Measurements from ENCODE around the gene ANXA6. TPM values are rescaled to one million over a fixed set of nuclear protein-coding genes. Genes with fewer than 3 reads are reported as not detected.
A peak's percentile ranks its signal among the peaks of the same experiment; 100 is the strongest.

The ANXA6 gene
- total and polyA plus RNA-seq, 2 experiments from 2014 or later, result 404 to 628 TPM

DNA sequence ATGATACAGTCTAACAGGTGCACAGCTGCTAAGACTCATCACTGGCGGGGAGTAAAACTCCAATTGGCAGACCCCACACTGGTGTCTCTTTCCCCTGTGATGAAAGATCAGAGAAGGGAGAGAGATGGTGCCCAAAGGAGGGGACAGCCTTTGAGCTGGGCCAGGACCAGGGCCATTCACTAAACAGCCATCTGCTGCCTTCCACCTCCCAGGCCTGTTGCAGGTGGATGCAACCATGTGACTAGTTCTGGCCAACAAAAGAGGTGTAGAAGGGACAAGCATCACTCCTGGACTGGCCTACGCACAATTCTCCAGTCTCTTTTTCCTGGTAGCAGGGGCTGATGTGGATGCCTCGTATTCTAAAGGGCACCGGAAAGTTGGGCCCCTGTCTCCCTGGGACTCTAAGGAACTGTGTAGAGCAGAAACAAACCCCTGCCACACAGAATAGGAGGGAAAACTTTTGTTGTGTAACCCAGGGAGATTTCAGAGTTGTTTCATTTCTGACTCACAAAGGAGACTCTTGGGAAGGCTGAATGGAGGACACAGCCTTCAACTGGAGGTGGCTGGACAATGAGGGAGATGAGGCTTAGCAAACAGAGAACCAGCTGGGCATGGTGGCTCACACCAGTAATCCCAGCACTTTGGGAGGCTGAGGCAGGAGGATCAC is 103.7 kb downstream of the ANXA6 start:
- no peak for DNase-seq (ENCODE audit: low read depth in 1 of 2, low spot score in 1 of 2)
- TF ChIP-seq, protein P1, sequence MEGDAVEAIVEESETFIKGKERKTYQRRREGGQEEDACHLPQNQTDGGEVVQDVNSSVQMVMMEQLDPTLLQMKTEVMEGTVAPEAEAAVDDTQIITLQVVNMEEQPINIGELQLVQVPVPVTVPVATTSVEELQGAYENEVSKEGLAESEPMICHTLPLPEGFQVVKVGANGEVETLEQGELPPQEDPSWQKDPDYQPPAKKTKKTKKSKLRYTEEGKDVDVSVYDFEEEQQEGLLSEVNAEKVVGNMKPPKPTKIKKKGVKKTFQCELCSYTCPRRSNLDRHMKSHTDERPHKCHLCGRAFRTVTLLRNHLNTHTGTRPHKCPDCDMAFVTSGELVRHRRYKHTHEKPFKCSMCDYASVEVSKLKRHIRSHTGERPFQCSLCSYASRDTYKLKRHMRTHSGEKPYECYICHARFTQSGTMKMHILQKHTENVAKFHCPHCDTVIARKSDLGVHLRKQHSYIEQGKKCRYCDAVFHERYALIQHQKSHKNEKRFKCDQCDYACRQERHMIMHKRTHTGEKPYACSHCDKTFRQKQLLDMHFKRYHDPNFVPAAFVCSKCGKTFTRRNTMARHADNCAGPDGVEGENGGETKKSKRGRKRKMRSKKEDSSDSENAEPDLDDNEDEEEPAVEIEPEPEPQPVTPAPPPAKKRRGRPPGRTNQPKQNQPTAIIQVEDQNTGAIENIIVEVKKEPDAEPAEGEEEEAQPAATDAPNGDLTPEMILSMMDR (IDR thresholded peaks at IDR 0.05; ENCODE audit: low read depth, low read length), result no peak
- no peaks in the 10 kb centered on the region for H3K9me3 ChIP-seq (ENCODE audit: low read depth)
- no peaks in the 10 kb centered on the region for H3K27me3 ChIP-seq
- no peak overlapping the region for H3K4me3 ChIP-seq
- H3K4me1 ChIP-seq (ENCODE audit: low read depth), result no peaks in the 10 kb centered on the region
- no peak overlapping the region for H3K27ac ChIP-seq
- peaks cover 13% of the 10 kb centered on the region for H3K36me3 ChIP-seq

- H3K4me1 ChIP-seq (ENCODE audit: low read depth), result no peaks in the 10 kb centered on the region
- DNase-seq (ENCODE audit: low read depth in 1 of 2, low spot score in 1 of 2), result no peak
- H3K4me3 ChIP-seq, result no peak overlapping the region
- peak overlapping the region; percentile 54 for H3K27ac ChIP-seq
- H3K27me3 ChIP-seq, result no peaks in the 10 kb centered on the region
- H3K36me3 ChIP-seq, result peaks cover 15% of the 10 kb centered on the region
- H3K9me3 ChIP-seq (ENCODE audit: low read depth), result no peaks in the 10 kb centered on the region
- TF ChIP-seq, protein P1 (IDR thresholded peaks at IDR 0.05; ENCODE audit: low read depth, low read length), result no peak
Measured at GRCh38 chr5:151052836-151053235, 104.7 kb downstream of the ANXA6 start.

GRCh38 chr5:151051931-151052608 is 105.5 kb downstream of the ANXA6 start:
- no peaks in the 10 kb centered on the region for H3K27me3 ChIP-seq
- H3K4me1 ChIP-seq (ENCODE audit: low read depth), result no peaks in the 10 kb centered on the region
- DNase-seq (ENCODE audit: low read depth in 1 of 2, low spot score in 1 of 2), result no peak
- TF ChIP-seq, protein P1 (IDR thresholded peaks at IDR 0.05; ENCODE audit: low read depth, low read length), result no peak
- no peak overlapping the region for H3K4me3 ChIP-seq
- H3K9me3 ChIP-seq (ENCODE audit: low read depth), result no peaks in the 10 kb centered on the region
- peak overlapping the region; percentile 54 for H3K27ac ChIP-seq
- peaks cover 16% of the 10 kb centered on the region for H3K36me3 ChIP-seq

DNA sequence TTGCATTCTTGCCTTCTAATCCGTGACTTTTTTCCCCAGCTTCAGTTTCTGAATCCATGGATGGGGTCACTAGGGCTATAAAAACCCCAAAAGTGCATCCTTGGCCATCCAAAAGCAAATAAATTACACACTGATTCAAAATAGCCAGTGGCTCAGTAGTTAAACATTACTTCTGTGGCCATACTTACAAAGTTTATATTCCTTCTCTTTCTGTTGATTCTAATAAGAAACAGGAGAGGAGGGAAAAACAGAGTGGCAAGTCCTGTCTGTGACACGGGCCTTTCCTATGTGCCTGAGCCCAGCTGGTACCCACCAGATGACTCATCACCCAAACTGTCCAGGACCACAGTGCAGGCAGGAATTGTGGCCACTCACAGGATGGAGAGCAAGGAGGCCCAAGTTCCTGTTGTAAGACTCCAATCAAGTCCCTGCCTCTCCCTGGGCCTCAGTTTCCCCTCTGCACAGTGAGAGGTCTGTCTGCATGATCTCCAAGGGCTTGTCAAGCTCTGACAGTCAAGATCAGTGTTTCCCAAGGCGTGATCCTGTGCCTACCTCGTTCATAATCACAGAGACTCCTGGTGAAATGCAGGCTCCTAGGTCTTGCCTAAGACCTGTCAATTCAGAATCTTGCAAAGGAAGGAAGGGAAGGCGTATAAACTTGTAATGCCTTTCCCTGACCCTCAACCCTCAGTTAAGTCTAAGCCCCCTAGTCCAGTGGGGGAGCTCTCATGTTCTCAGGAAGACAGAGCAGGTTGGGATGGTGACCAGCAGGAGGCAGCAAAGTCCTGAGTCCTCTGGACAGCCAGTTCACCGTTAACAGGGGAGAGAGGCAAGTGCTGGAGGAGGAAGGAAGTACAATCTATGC is 106.3 kb downstream of the ANXA6 start:
- DNase-seq (ENCODE audit: low read depth in 1 of 2, low spot score in 1 of 2), result peak; percentile 87 to 88
- TF ChIP-seq, protein P1 (IDR thresholded peaks at IDR 0.05; ENCODE audit: low read depth, low read length), result peak; percentile 89
- H3K36me3 ChIP-seq, result peaks cover 17% of the 10 kb centered on the region
- no peaks in the 10 kb centered on the region for H3K4me1 ChIP-seq (ENCODE audit: low read depth)
- no peak overlapping the region for H3K4me3 ChIP-seq
- H3K27me3 ChIP-seq, result no peaks in the 10 kb centered on the region
- H3K9me3 ChIP-seq (ENCODE audit: low read depth), result no peaks in the 10 kb centered on the region
- no peak overlapping the region for H3K27ac ChIP-seq

Other genes starting within 250 kb of the ANXA6 start
- gene GPX3, start 137.2 kb downstream of the ANXA6 start, total RNA-seq, result 46.6 and 73.7 TPM in 2 replicates
- gene GPX3, start 137.2 kb downstream of the ANXA6 start, polyA plus RNA-seq, result 79.8 and 121 TPM in 2 replicates
- gene TNIP1, start 76.7 kb downstream of the ANXA6 start, total RNA-seq, result 134 and 147 TPM in 2 replicates
- gene TNIP1, start 76.7 kb downstream of the ANXA6 start, polyA plus RNA-seq, result 94.9 and 104 TPM in 2 replicates
- gene CCDC69, start 66.3 kb upstream of the ANXA6 start, total RNA-seq, result 85.4 and 104 TPM in 2 replicates
- gene CCDC69, start 66.3 kb upstream of the ANXA6 start, polyA plus RNA-seq, result 70.4 and 102 TPM in 2 replicates
- 53.7 and 56.3 TPM in 2 replicates for gene GM2A, start 95.4 kb upstream of the ANXA6 start, total RNA-seq
- gene GM2A, start 95.4 kb upstream of the ANXA6 start, polyA plus RNA-seq, result 34.3 and 36.5 TPM in 2 replicates
- not detected in 2 replicates for gene SLC36A3, start 146.0 kb upstream of the ANXA6 start, total RNA-seq
- gene SLC36A3, start 146.0 kb upstream of the ANXA6 start, polyA plus RNA-seq, result not detected in 2 replicates
- not detected in 2 replicates for gene SLC36A2, start 189.8 kb upstream of the ANXA6 start, total RNA-seq
- gene SLC36A2, start 189.8 kb upstream of the ANXA6 start, polyA plus RNA-seq, result not detected in 2 replicates

Data from cardiac muscle cell (in vitro differentiated cells and primary cell).